ENCODE measurements around the gene FGD6.
A peak's percentile ranks its signal among the peaks of the same experiment; 100 is the strongest.

The FGD6 gene

GRCh38 chr12:95265765-95266164 is 48.5 kb upstream of the FGD6 start:
- no peak for TF ChIP-seq ISL1 (CRISPR knock-in tag; IDR thresholded peaks at IDR 0.05)
- TF ChIP-seq CSRNP3 (CRISPR knock-in tag; IDR thresholded peaks at IDR 0.05), result no peak
- no peak for TF ChIP-seq CREB5 (CRISPR knock-in tag; IDR thresholded peaks at IDR 0.05; ENCODE audit: low read depth)
- TF ChIP-seq TSHZ2 (CRISPR knock-in tag; IDR thresholded peaks at IDR 0.05), result no peak
- TF ChIP-seq ZNF70 (CRISPR knock-in tag; IDR thresholded peaks at IDR 0.05), result no peak
- TF ChIP-seq PPARA (CRISPR knock-in tag; IDR thresholded peaks at IDR 0.05; ENCODE audit: borderline replicate concordance), result no peak
- TF ChIP-seq ZNF8 (CRISPR knock-in tag; IDR thresholded peaks at IDR 0.05), result no peak
- no peak for TF ChIP-seq OSR1 (CRISPR knock-in tag; IDR thresholded peaks at IDR 0.05)
- TF ChIP-seq TCF4 (CRISPR knock-in tag; IDR thresholded peaks at IDR 0.05; ENCODE audit: borderline replicate concordance), result no peak
- TF ChIP-seq GLIS3 (CRISPR knock-in tag; IDR thresholded peaks at IDR 0.05), result no peak
- no peak for TF ChIP-seq ESRRG (CRISPR knock-in tag; IDR thresholded peaks at IDR 0.05)
- TF ChIP-seq BACH2 (CRISPR knock-in tag; IDR thresholded peaks at IDR 0.05; ENCODE audit: borderline replicate concordance), result no peak
- TF ChIP-seq ZFP3 (CRISPR knock-in tag; IDR thresholded peaks at IDR 0.05), result no peak
- ATAC-seq, result no peak

- TF ChIP-seq CSRNP3 (CRISPR knock-in tag; IDR thresholded peaks at IDR 0.05) (no peak), TCF4 (CRISPR knock-in tag; IDR thresholded peaks at IDR 0.05; ENCODE audit: borderline replicate concordance) (no peak), ZFP30 (CRISPR knock-in tag; IDR thresholded peaks at IDR 0.05) (no peak), SNAI2 (CRISPR knock-in tag; IDR thresholded peaks at IDR 0.05) (no peak), TSHZ2 (CRISPR knock-in tag; IDR thresholded peaks at IDR 0.05) (no peak), ZNF70 (CRISPR knock-in tag; IDR thresholded peaks at IDR 0.05) (no peak), RARB (CRISPR knock-in tag; IDR thresholded peaks at IDR 0.05) (no peak), OSR1 (CRISPR knock-in tag; IDR thresholded peaks at IDR 0.05) (no peak), ARNTL (CRISPR knock-in tag; IDR thresholded peaks at IDR 0.05; ENCODE audit: borderline replicate concordance, low read depth) (no peak), ZNF8 (CRISPR knock-in tag; IDR thresholded peaks at IDR 0.05) (no peak), POU6F1 (CRISPR knock-in tag; IDR thresholded peaks at IDR 0.05; ENCODE audit: borderline replicate concordance, low read depth) (no peak), CSDC2 (CRISPR knock-in tag; IDR thresholded peaks at IDR 0.05) (no peak), TOX (CRISPR knock-in tag; IDR thresholded peaks at IDR 0.05; ENCODE audit: borderline replicate concordance) (no peak)
- ATAC-seq, result peak; percentile 77
These were observed 45.5 kb upstream of the FGD6 start for GRCh38 chr12:95262808-95263207.
